ENCODE measurements around the gene TENM3.

Gene TENM3

DNA sequence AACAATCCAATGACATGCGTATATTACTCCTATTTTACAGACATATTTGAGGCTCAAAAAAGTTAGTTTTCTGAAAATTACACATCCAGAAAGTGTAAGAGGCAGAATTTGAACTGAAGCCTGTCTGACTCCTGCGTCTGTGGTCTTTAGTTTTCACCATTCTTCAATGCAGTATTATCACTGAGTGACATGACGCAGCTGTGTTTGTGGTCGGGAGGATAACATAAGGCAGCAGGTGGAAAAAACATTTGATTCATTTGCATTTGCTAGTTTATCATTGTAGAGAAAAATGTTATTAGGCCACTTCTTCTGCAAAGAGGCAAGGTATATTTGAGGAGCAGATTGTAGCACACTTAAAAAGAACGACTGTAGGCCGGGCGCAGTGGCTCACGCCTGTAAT, 186.7 kb downstream of the TENM3 start:
- no peak for ATAC-seq (ENCODE audit: low read depth)

DNA sequence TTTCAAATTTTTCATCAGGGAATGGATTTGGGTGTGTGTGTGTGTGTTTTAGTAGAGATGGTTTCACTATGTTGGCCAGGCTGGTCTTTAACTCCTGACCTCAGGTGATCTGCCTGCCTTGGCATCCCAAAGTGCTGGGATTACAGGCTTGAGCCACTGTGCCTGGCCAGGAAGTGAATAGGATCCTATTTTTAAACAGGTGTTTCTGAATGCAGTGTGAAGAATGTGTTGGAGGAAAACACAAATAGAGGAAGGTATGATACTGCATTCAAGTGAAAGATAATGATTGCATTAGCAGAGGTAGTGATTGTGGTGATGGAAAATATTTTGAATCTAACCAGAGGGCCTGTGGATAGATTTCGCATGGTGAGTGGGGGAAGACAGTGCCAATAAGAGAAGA, 189.6 kb downstream of the TENM3 start:
- no peak for ATAC-seq (ENCODE audit: low read depth)
- TF ChIP-seq, protein P1, sequence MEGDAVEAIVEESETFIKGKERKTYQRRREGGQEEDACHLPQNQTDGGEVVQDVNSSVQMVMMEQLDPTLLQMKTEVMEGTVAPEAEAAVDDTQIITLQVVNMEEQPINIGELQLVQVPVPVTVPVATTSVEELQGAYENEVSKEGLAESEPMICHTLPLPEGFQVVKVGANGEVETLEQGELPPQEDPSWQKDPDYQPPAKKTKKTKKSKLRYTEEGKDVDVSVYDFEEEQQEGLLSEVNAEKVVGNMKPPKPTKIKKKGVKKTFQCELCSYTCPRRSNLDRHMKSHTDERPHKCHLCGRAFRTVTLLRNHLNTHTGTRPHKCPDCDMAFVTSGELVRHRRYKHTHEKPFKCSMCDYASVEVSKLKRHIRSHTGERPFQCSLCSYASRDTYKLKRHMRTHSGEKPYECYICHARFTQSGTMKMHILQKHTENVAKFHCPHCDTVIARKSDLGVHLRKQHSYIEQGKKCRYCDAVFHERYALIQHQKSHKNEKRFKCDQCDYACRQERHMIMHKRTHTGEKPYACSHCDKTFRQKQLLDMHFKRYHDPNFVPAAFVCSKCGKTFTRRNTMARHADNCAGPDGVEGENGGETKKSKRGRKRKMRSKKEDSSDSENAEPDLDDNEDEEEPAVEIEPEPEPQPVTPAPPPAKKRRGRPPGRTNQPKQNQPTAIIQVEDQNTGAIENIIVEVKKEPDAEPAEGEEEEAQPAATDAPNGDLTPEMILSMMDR (IDR thresholded peaks at IDR 0.05; ENCODE audit: poor library complexity, severe bottlenecking), result no peak

More for the DNA sequence above, 186.7 kb downstream of the TENM3 start:
- no peaks in the 10 kb centered on the region for H3K36me3 ChIP-seq (ENCODE audit: low read depth)
- H3K4me1 ChIP-seq (ENCODE audit: insufficient read depth, poor library complexity, severe bottlenecking), result no peaks in the 10 kb centered on the region
- no peak for DNase-seq (ENCODE audit: low spot score)
- TF ChIP-seq, protein P1 (IDR thresholded peaks at IDR 0.05; ENCODE audit: poor library complexity, severe bottlenecking), result no peak
- H3K27ac ChIP-seq (ENCODE audit: poor library complexity, severe bottlenecking), result no peak overlapping the region
- no peak overlapping the region for H3K4me3 ChIP-seq (ENCODE audit: severe bottlenecking)
- H3K27me3 ChIP-seq (ENCODE audit: insufficient read depth, poor library complexity, severe bottlenecking), result no peaks in the 10 kb centered on the region
- H3K9me3 ChIP-seq (ENCODE audit: severe bottlenecking), result no peaks in the 10 kb centered on the region

DNA sequence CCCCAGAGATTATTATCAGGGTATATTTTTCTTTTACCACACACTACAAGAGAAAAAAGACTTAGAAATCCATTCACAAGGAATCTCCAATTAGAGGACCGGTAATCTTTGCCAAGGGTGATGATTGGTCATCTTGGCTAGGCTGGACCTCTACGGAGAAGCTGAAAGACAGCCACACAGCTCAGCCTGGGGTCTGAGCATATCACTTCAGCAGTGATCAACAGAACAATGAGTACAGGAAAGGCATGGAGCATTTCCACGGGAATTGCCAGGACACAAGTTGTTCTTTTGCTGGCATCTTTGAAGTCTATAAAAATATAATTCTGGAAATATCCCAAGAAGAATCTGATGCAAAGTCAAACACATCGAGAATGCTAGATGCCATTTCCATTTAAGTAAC, 191.5 kb downstream of the TENM3 start:
- TF ChIP-seq, protein P1 (IDR thresholded peaks at IDR 0.05; ENCODE audit: poor library complexity, severe bottlenecking), result no peak
- no peaks in the 10 kb centered on the region for H3K27me3 ChIP-seq (ENCODE audit: insufficient read depth, poor library complexity, severe bottlenecking)
- ATAC-seq (ENCODE audit: low read depth) (no peak), DNase-seq (ENCODE audit: low spot score) (no peak)
- H3K4me3 ChIP-seq (ENCODE audit: severe bottlenecking), result no peak overlapping the region
- H3K4me1 ChIP-seq (ENCODE audit: insufficient read depth, poor library complexity, severe bottlenecking), result no peaks in the 10 kb centered on the region
- H3K36me3 ChIP-seq (ENCODE audit: low read depth), result no peaks in the 10 kb centered on the region
- H3K27ac ChIP-seq (ENCODE audit: poor library complexity, severe bottlenecking), result no peak overlapping the region
- H3K9me3 ChIP-seq (ENCODE audit: severe bottlenecking), result no peaks in the 10 kb centered on the region

More for the DNA sequence above, 189.6 kb downstream of the TENM3 start:
- Histone ChIP-seq H3K4me1 (ENCODE audit: insufficient read depth, poor library complexity, severe bottlenecking) (no peaks in the 10 kb centered on the region), H3K4me3 (ENCODE audit: severe bottlenecking) (no peak overlapping the region), H3K27me3 (ENCODE audit: insufficient read depth, poor library complexity, severe bottlenecking) (no peaks in the 10 kb centered on the region), H3K36me3 (ENCODE audit: low read depth) (no peaks in the 10 kb centered on the region), H3K9me3 (ENCODE audit: severe bottlenecking) (no peaks in the 10 kb centered on the region), H3K27ac (ENCODE audit: poor library complexity, severe bottlenecking) (no peak overlapping the region)
- no peak for DNase-seq (ENCODE audit: low spot score)

DNA sequence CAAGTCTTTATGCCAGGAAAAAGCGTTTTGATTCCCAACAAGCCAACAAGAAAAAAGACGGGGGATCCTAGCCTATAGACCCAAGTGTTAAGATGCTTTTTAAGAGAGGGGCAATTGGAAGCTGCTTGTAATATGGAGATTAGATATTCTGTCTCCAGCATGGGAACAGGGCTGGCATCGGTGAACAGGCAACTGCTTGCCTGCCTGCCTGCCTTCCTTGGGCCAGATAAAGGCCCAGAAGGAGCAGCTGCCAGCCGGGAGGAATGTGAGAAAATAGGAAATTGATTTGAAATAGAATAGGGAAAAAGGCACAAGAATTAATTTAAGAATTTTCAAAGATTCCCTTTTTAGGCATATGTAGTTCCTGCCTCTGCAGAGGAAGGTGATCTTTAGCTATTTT, 192.2 kb downstream of the TENM3 start:
- TF ChIP-seq, protein P1 (IDR thresholded peaks at IDR 0.05; ENCODE audit: poor library complexity, severe bottlenecking), result no peak
- no peak for DNase-seq (ENCODE audit: low spot score)
- Histone ChIP-seq H3K4me1 (ENCODE audit: insufficient read depth, poor library complexity, severe bottlenecking) (no peaks in the 10 kb centered on the region), H3K9me3 (ENCODE audit: severe bottlenecking) (no peaks in the 10 kb centered on the region), H3K4me3 (ENCODE audit: severe bottlenecking) (no peak overlapping the region), H3K36me3 (ENCODE audit: low read depth) (no peaks in the 10 kb centered on the region), H3K27ac (ENCODE audit: poor library complexity, severe bottlenecking) (no peak overlapping the region), H3K27me3 (ENCODE audit: insufficient read depth, poor library complexity, severe bottlenecking) (no peaks in the 10 kb centered on the region)
- no peak for ATAC-seq (ENCODE audit: low read depth)

DNA sequence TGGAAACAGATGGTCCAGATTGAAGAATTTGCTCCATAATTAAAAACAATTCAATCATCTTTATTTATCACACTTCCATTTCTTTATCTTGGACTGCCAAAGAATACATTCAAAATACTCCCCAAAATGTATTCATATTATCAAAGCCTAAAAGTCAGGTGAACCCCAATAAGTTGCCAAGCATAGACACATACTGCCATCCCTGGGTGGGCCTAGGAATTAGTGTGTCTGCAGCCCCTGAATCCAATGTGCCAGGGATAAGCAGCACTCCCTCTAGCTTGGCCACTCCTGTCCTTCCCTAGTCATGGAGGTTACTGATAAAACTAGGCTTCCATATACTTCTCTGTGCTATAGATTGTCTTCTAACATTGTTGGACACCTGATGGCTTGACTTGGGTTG, 199.9 kb downstream of the TENM3 start:
- no peaks in the 10 kb centered on the region for H3K4me1 ChIP-seq (ENCODE audit: insufficient read depth, poor library complexity, severe bottlenecking)
- TF ChIP-seq, protein P1 (IDR thresholded peaks at IDR 0.05; ENCODE audit: poor library complexity, severe bottlenecking), result no peak
- DNase-seq (ENCODE audit: low spot score), result no peak
- H3K9me3 ChIP-seq (ENCODE audit: severe bottlenecking), result no peaks in the 10 kb centered on the region
- H3K27me3 ChIP-seq (ENCODE audit: insufficient read depth, poor library complexity, severe bottlenecking), result peaks cover 15% of the 10 kb centered on the region
- no peak overlapping the region for H3K4me3 ChIP-seq (ENCODE audit: severe bottlenecking)
- H3K27ac ChIP-seq (ENCODE audit: poor library complexity, severe bottlenecking), result no peak overlapping the region
- no peaks in the 10 kb centered on the region for H3K36me3 ChIP-seq (ENCODE audit: low read depth)
- ATAC-seq (ENCODE audit: low read depth), result no peak

All from RWPE2 (cell line).